Measurements from ENCODE around the gene LDB2.

DNA sequence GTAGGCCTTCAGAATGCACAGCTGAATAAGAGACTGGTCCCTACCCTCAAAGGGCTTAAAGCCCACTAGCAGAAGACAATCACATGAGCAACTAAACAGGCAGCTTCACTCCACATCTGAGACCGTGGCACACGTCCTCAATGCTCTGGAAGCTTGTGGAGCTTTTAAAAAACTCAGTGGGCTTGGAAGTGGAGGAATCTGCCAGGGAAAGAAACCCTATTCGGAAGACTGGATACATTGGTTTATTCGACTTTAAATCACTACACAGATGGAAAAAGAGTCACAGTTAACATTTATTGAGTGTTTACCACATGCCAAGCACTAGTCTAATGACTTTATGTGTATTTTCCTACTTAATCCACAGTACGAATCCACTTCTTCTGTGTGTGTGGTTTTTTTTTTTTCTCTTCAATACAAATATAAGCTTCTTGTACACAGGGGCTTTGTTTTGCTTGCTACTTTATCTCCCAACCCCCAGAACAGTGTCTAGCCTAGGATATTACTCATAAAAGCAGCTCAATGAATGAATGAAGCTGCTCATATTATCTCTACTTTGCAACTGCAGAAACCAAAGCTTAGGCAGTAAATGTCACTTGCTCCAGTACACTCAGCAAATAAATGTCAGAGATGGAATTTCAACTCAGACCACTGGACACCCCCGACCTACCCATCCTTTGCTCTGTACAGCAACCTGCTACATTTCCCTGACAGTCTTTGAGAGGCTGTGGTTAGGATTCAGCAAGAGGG is 137.7 kb downstream of the LDB2 start:
- TF ChIP-seq REST (IDR thresholded peaks at IDR 0.05; ENCODE audit: low read depth) (no peak), EP300 (IDR thresholded peaks at IDR 0.05; ENCODE audit: borderline replicate concordance) (no peak), FOXM1 (IDR thresholded peaks at IDR 0.05; ENCODE audit: borderline replicate concordance, low read depth) (no peak), YY1 (IDR thresholded peaks at IDR 0.05; ENCODE audit: low read depth) (no peak), CEBPB (IDR thresholded peaks at IDR 0.05) (no peak), RAD21 (IDR thresholded peaks at IDR 0.05; ENCODE audit: low read depth) (no peak), NFIC (IDR thresholded peaks at IDR 0.05) (no peak), EGR1 (IDR thresholded peaks at IDR 0.05) (no peak), TCF12 (IDR thresholded peaks at IDR 0.05; ENCODE audit: low read depth) (no peak), ZBTB7A (IDR thresholded peaks at IDR 0.05; ENCODE audit: low read depth) (no peak), TAF1 (IDR thresholded peaks at IDR 0.05; ENCODE audit: low read depth) (no peak)
- TF ChIP-seq, protein P1, sequence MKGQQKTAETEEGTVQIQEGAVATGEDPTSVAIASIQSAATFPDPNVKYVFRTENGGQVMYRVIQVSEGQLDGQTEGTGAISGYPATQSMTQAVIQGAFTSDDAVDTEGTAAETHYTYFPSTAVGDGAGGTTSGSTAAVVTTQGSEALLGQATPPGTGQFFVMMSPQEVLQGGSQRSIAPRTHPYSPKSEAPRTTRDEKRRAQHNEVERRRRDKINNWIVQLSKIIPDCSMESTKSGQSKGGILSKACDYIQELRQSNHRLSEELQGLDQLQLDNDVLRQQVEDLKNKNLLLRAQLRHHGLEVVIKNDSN (IDR thresholded peaks at IDR 0.05), result no peak
- TF ChIP-seq, protein P2, sequence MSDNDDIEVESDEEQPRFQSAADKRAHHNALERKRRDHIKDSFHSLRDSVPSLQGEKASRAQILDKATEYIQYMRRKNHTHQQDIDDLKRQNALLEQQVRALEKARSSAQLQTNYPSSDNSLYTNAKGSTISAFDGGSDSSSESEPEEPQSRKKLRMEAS (IDR thresholded peaks at IDR 0.05), result no peak
